HepG2 (cell line): ENCODE measurements around the gene CLIC3. TPM values are rescaled to one million over a fixed set of nuclear protein-coding genes. Genes with fewer than 3 reads are reported as not detected.

Source experiments
- ATF1 ChIP-seq: IDR thresholded peaks from 2 replicates; pipeline ENCODE4 v1.6.1; 2016; ENCODE audit warnings: mild to moderate bottlenecking, control low read depth
- ELF1 ChIP-seq: sonication (generic); formaldehyde crosslinking; IDR thresholded peaks from 2 replicates; pipeline ENCODE4 v1.4.0; 2020; ENCODE audit warnings: missing genetic modification reagents
- HES4 ChIP-seq: sonication (generic); formaldehyde crosslinking; IDR thresholded peaks from 2 replicates; pipeline ENCODE4 v1.9.0; 2021; ENCODE audit warnings: mild to moderate bottlenecking, missing genetic modification reagents, borderline replicate concordance
- HOMEZ ChIP-seq: IDR thresholded peaks from 2 replicates; pipeline ENCODE4 v1.6.1; 2016; ENCODE audit warnings: low read depth
- JUND ChIP-seq: sonication (generic); formaldehyde crosslinking; IDR thresholded peaks from 2 replicates; pipeline ENCODE4 v1.8.0; 2022; ENCODE audit warnings: mild to moderate bottlenecking, missing genetic modification reagents
- MAFK ChIP-seq, 2 experiments: IDR thresholded peaks in 1 of 2; conservative IDR thresholded peaks in 1 of 2; 2 replicates each; pipeline ENCODE4 v1.6.1; 2011; ENCODE audit warnings: improper control_type of control experiment in 2 of 2, low read length in 2 of 2
- NBN ChIP-seq: fragments of 450-650 bp; conservative IDR thresholded peaks from 2 replicates; pipeline ENCODE4 v1.6.1; 2017
- NFKB2 ChIP-seq: sonication (generic); formaldehyde crosslinking; IDR thresholded peaks from 2 replicates; pipeline ENCODE4 v1.4.0; 2020; ENCODE audit warnings: missing genetic modification reagents, borderline replicate concordance
- RBFOX2 ChIP-seq: fragments of 200-400 bp; formaldehyde crosslinking; IDR thresholded peaks from 2 replicates; pipeline ENCODE4 v1.6.1; 2017; ENCODE audit warnings: low read depth, mild to moderate bottlenecking, low read length
- RBM39 ChIP-seq: fragments of 200-400 bp; formaldehyde crosslinking; IDR thresholded peaks from one replicate; pipeline ENCODE4 v1.6.1; 2018; ENCODE audit warnings: antibody characterized with exemption, mild to moderate bottlenecking, low read depth, low read length; ENCODE audit not compliant: poor library complexity, severe bottlenecking
- SIN3A ChIP-seq: IDR thresholded peaks from 2 replicates; pipeline ENCODE4 v1.6.1; 2011; ENCODE audit warnings: low read depth, mild to moderate bottlenecking, control low read depth, low read length, borderline replicate concordance
- ZBTB1 ChIP-seq: sonication (generic); formaldehyde crosslinking; IDR thresholded peaks from 2 replicates; pipeline ENCODE4 v1.4.0; 2020; ENCODE audit warnings: missing genetic modification reagents, borderline replicate concordance
- ZHX2 ChIP-seq, 2 experiments: sonication (generic) in 1 of 2; formaldehyde crosslinking in 1 of 2; IDR thresholded peaks; 2 replicates each; pipeline versions ENCODE4 v1.6.1 to v1.9.0; 2014 to 2022; ENCODE audit warnings: antibody characterized with exemption in 1 of 2, borderline replicate concordance in 1 of 2, inconsistent platforms in 1 of 2, low read depth in 1 of 2, missing genetic modification reagents in 1 of 2
- ZNF20 ChIP-seq: sonication (generic); formaldehyde crosslinking; IDR thresholded peaks from 2 replicates; pipeline ENCODE4 v1.4.0; 2020; ENCODE audit warnings: mild to moderate bottlenecking, moderate library complexity, missing genetic modification reagents
- ZNF274 ChIP-seq: sonication (generic); formaldehyde crosslinking; IDR thresholded peaks from 2 replicates; pipeline ENCODE4 v1.5.1; 2020; ENCODE audit warnings: mild to moderate bottlenecking, missing genetic modification reagents
- ZNF687 ChIP-seq: sonication (generic); formaldehyde crosslinking; IDR thresholded peaks from 2 replicates; pipeline ENCODE4 v1.5.1; 2020; ENCODE audit warnings: mild to moderate bottlenecking, missing genetic modification reagents, moderate library complexity
- polyA plus RNA-seq, 8 experiments: library from polyadenylated mRNA; depleted of rRNA in 3 of 8; stranded (reverse) in 7 of 8; unstranded in 1 of 8; fragments of >200 nt; fragmentation: Illumina TruSeq in 4 of 8; extraction: Trizol in 4 of 8; gene quantifications; 2 replicates each; pipeline versions ENCODE4 v1.2.1 to v1.2.3, GENCODE V29; 2011 to 2016; ENCODE audit warnings: low read depth in 4 of 8, missing spikeins in 1 of 8, mixed read lengths in 1 of 8; ENCODE audit not compliant: insufficient read depth in 1 of 8
- total RNA-seq, 5 experiments: library from RNA; depleted of rRNA; stranded (reverse); fragments of >200 nt; fragmentation: Illumina TruSeq; extraction: Trizol; gene quantifications; 2 replicates each; pipeline ENCODE4 v1.2.3, GENCODE V29; 2016; ENCODE audit warnings: low read depth in 1 of 5

Gene CLIC3
- total and polyA plus RNA-seq, 2 of the 13 experiments (the other 11 are each of a cell fraction or from before 2014, with no cell fraction given), result 0.51 to 1.5 TPM

DNA sequence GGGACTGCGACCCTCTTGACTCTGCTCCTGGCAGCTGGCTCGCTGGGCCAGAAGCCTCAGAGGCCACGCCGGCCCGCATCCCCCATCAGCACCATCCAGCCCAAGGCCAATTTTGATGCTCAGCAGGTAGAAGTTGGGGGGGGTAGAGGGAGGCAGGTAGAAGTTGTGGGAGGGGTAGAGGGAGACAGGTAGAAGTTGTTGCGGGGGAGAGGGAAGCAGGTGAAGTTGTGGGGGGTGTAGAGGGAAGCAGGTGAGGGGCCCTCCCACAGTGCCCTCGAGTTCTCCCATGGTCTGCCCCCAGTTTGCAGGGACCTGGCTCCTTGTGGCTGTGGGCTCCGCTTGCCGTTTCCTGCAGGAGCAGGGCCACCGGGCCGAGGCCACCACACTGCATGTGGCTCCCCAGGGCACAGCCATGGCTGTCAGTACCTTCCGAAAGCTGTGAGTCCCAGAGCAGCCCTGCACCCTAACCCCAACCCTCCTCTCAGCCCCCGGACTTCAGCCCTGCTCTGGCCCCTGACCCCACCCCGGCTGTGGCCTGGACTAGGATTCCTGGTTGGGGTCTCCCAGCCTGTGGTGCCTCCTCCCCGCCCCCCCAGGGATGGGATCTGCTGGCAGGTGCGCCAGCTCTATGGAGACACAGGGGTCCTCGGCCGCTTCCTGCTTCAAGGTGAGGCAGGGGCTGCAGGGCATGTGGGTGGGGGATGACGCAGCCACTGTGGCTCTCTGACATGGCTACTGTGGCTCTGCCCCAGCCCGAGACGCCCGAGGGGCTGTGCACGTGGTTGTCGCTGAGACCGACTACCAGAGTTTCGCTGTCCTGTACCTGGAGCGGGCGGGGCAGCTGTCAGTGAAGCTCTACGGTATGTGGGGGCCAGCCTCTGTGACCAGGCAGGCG is 50.8 kb downstream of the CLIC3 start (continued):
- TF ChIP-seq ATF1 (CRISPR knock-in tag) (no peak), NBN (no peak), RBFOX2 (peak; percentile 34; the same call in 1 of the 2 replicates), RBM39 (peak; percentile 9), MAFK (conservative IDR thresholded peaks at IDR 0.05 in 1 of 2, IDR thresholded peaks at IDR 0.05 in 1 of 2; ENCODE audit: low read length in 2 of 2) (no peak), ZNF687 (CRISPR knock-in tag) (peak; percentile 90), HES4 (CRISPR knock-in tag) (no peak), ZNF274 (0 out of 2 replicates have a peak, but pooled peaks have one; percentile 52), HOMEZ (CRISPR knock-in tag) (no peak), NFKB2 (CRISPR knock-in tag) (peak; percentile 41; the same call in 1 of the 2 replicates), ZBTB1 (CRISPR knock-in tag) (no peak), SIN3A (no peak), ZHX2 (IDR thresholded peaks at IDR 0.05; ENCODE audit: low read depth) (0 out of 2 replicates have a peak, but pooled peaks have one; percentile 37), ZHX2 (CRISPR knock-in tag; IDR thresholded peaks at IDR 0.05; ENCODE audit: borderline replicate concordance) (no peak), JUND (CRISPR knock-in tag) (no peak), ELF1 (no peak), ZNF20 (CRISPR knock-in tag) (no peak)
